ENCODE measurements around the gene LENEP. TPM values are rescaled to one million over a fixed set of nuclear protein-coding genes. Genes with fewer than 3 reads are reported as not detected.
A peak's percentile ranks its signal among the peaks of the same experiment; 100 is the strongest.

Gene LENEP
- total RNA-seq, 4 donors from 2014 or later = not detected

DNA sequence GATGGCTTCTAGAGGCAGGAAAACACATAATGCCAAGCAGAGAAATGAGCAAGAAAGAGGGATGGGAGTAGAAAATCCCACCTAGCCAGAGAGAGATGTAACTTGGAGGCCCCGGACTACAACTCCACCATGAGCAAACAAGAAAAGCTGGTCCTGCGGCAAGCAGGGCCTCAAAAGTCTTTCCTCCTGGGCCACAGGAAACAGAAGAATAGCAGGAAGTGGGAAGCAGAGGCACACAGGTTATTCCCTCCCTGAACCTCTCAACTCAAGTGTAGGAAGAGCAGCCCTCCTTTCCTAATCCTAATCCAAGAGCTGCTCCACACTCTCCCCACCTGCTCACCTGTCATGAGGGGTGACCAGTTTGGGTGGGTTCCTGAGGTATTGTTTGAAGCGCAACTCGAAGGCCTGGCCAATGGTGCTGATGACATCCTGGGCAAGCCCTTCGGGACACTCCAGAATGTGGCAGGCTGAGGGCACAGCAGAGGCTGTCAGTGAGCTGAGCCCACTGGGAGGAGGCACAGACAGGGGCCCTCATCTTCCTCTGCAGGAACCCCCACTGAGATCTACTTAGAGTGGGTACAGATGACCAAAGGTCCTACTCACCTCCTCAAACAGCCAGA is 25.9 kb upstream of the LENEP start:
- DNase-seq (ENCODE audit: low spot score) (no peak), ATAC-seq (ENCODE audit: low FRiP score) (no peak)
- TF ChIP-seq, protein P1, sequence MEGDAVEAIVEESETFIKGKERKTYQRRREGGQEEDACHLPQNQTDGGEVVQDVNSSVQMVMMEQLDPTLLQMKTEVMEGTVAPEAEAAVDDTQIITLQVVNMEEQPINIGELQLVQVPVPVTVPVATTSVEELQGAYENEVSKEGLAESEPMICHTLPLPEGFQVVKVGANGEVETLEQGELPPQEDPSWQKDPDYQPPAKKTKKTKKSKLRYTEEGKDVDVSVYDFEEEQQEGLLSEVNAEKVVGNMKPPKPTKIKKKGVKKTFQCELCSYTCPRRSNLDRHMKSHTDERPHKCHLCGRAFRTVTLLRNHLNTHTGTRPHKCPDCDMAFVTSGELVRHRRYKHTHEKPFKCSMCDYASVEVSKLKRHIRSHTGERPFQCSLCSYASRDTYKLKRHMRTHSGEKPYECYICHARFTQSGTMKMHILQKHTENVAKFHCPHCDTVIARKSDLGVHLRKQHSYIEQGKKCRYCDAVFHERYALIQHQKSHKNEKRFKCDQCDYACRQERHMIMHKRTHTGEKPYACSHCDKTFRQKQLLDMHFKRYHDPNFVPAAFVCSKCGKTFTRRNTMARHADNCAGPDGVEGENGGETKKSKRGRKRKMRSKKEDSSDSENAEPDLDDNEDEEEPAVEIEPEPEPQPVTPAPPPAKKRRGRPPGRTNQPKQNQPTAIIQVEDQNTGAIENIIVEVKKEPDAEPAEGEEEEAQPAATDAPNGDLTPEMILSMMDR (IDR thresholded peaks at IDR 0.05) = no peak

GRCh38 chr1:154968731-154969130 is 24.7 kb upstream of the LENEP start:
- ATAC-seq (ENCODE audit: low FRiP score) = no peak

GRCh38 chr1:154969246-154969645 is 24.1 kb upstream of the LENEP start:
- TF ChIP-seq, protein P1 (IDR thresholded peaks at IDR 0.05) = no peak
- ATAC-seq (ENCODE audit: low FRiP score) (no peak), DNase-seq (ENCODE audit: low spot score) (no peak)

More at GRCh38 chr1:154968731-154969130, 24.7 kb upstream of the LENEP start:
- TF ChIP-seq, protein P1 (IDR thresholded peaks at IDR 0.05) = no peak
- no peak for DNase-seq (ENCODE audit: low spot score)

DNA sequence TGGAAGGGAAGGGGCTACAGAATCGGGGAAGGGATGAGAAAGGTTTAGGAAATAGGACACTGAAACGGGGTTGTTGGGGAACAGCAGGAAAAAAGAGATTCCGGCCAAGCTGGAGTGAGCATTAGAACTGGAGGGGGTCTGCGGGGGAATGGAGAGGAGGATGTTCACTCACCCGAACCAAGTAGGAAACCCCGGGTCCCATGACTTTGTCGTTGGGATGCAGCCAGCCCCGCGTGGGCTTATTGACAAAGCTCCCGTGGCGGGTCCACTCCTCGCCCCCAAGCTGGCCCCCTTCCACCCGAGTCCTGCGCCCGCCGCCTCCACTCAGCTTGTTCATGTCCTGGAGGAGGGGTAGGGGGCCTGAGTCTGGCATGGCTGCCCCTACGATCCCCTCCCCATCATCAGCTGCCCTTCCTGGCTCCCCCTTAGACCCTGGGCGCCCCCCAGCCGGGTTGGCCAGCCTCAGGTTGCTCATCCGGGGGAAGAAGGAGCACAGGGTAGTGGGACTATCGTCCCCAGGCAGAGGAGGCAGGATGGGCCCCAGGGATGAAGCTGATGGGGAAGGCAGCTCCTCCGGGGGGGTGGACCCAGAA is 23.4 kb upstream of the LENEP start:
- DNase-seq (ENCODE audit: low spot score) (no peak), ATAC-seq (ENCODE audit: low FRiP score) (no peak)
- TF ChIP-seq, protein P1 (IDR thresholded peaks at IDR 0.05) = no peak

DNA sequence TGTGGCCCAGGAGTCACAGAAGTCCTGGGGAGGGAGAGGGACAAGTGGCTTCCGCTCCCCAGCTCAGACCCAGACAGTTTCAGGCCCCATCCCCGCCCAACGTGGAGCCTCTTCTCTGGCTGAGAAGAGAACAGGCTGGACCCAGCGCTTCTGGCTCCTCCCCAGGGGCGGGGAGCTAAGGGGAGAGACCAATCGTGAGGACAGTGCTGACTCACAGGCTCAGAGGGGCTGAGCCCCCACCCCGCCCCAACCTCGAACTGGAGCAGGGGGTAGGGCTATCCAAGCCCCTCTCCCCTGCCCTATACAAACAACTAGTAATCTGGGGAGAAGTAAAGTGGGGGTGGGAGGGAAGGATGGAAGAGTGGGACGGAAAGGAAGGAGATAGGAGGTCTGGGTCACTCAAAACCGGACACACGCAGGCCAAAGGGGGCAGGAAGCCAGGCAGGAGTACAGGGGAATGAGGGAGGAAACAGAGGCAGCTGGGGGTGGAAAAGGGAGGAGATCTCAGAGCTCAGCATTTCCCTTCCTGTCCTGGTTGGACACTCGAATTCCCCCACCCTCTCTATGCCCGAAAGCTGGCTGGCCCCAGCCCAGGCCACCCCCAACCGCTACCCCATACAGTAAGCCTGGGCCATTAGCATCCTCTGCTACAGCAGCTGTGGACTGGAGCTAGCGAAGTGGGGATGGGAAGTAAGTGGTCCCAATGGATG is 22.6 kb upstream of the LENEP start, which contains the start of gene SHC1:
TSS of gene SHC1 (minus strand) at position 117 of the 710 bp plus-strand sequence. CDS start 221 bp downstream, outside the sequence.
- DNase-seq (ENCODE audit: low spot score) (peak; percentile 82), ATAC-seq (ENCODE audit: low FRiP score) (peak; percentile 61)
- TF ChIP-seq, protein P1 (IDR thresholded peaks at IDR 0.05) = no peak

- TF ChIP-seq, protein P1 (IDR thresholded peaks at IDR 0.05) = no peak
- no peak for DNase-seq (ENCODE audit: low spot score)
- no peak for ATAC-seq (ENCODE audit: low FRiP score)
Measured at GRCh38 chr1:154971341-154971998, 21.9 kb upstream of the LENEP start.
